H1 (cell line): ENCODE data around the gene TPRG1L. TPM values are rescaled to one million over a fixed set of nuclear protein-coding genes. Genes with fewer than 3 reads are reported as not detected.

ENCODE experiments used
- CTCF ChIA-PET: fragments of 300-600 bp; sonication (Branson Sonifier 250); formaldehyde crosslinking; loops from one replicate; lab custom pipeline; 2021; ENCODE audit not compliant: partially characterized antibody; lab: Charles Lee
- POLR2A ChIA-PET: fragments of 300-600 bp; sonication (Branson Sonifier 250); formaldehyde crosslinking; loops from one replicate; lab custom pipeline; 2021; ENCODE audit warnings: inconsistent platforms; ENCODE audit not compliant: partially characterized antibody; lab: Charles Lee
- DNase-seq, 2 experiments: peaks; one replicate each; pipeline versions ENCODE4 v3.0.0 to v3.0.0-alpha.2; 2010 to 2022; ENCODE audit warnings: low spot score in 2 of 2, low read depth in 1 of 2, mixed read lengths in 1 of 2
- FAIRE-seq: peaks from 2 replicates; lab custom pipeline; 2011; peaks lifted over from hg19 to GRCh38; lab: Jason Lieb, UNC
- H2AFZ ChIP-seq: 2 replicates; pipeline ENCODE4 v1.8.1; 2012; ENCODE audit warnings: low read length, inconsistent platforms
- H2AK5ac ChIP-seq: 2 replicates; pipeline ENCODE4 v1.6.1; 2013; ENCODE audit warnings: low read depth, low read length
- H2BK120ac ChIP-seq: replicated peaks from 2 replicates; pipeline ENCODE3; 2013; ENCODE audit warnings: low read depth, low read length, inconsistent platforms
- H2BK12ac ChIP-seq: 2 replicates; pipeline ENCODE4 v1.6.1; 2013; ENCODE audit warnings: low read depth, low read length
- H2BK15ac ChIP-seq: 2 replicates; pipeline ENCODE4 v1.6.1; 2013; ENCODE audit warnings: low read length
- H2BK20ac ChIP-seq: 2 replicates; pipeline ENCODE4 v1.6.1; 2013; ENCODE audit warnings: low read length
- H2BK5ac ChIP-seq: 2 replicates; pipeline ENCODE4 v1.6.1; 2013; ENCODE audit warnings: low read depth, low read length
- H3K14ac ChIP-seq: 2 replicates; pipeline ENCODE4 v1.6.1; 2013; ENCODE audit warnings: inconsistent platforms; ENCODE audit not compliant: insufficient read length
- H3K18ac ChIP-seq: 2 replicates; pipeline ENCODE4 v1.6.1; 2013; ENCODE audit warnings: low read length; ENCODE audit errors: extremely low read depth
- H3K23ac ChIP-seq: 2 replicates; pipeline ENCODE4 v1.6.1; 2013; ENCODE audit warnings: inconsistent platforms; ENCODE audit not compliant: insufficient read length
- H3K23me2 ChIP-seq: 2 replicates; pipeline ENCODE4 v1.6.1; 2013; ENCODE audit warnings: low read depth, low read length
- H3K27ac ChIP-seq: 2 replicates; pipeline ENCODE4 v1.6.1; 2011; ENCODE audit warnings: low read depth, low read length, inconsistent platforms
- H3K27me3 ChIP-seq, 4 experiments: replicated peaks in 1 of 4; 1 replicate in 1 of 4; 2 replicates in 3 of 4; pipeline versions ENCODE4 v1.6.1 to v1.8.1; 2011 to 2013; ENCODE audit warnings: low read length in 3 of 4, mild to moderate bottlenecking in 3 of 4, inconsistent platforms in 2 of 4, mixed read lengths in 2 of 4, moderate library complexity in 1 of 4; ENCODE audit not compliant: control insufficient read depth in 3 of 4, insufficient read depth in 3 of 4; ENCODE audit errors: extremely low read depth in 1 of 4
- H3K36me3 ChIP-seq, 4 experiments: 2 replicates each; pipeline versions ENCODE4 v1.6.1 to v1.8.1; 2011 to 2013; ENCODE audit warnings: mild to moderate bottlenecking in 4 of 4, low read length in 3 of 4, moderate library complexity in 2 of 4, control low read depth in 1 of 4, inconsistent platforms in 1 of 4; ENCODE audit not compliant: insufficient read depth in 4 of 4, control insufficient read depth in 2 of 4
- H3K4ac ChIP-seq: replicated peaks from 2 replicates; pipeline ENCODE3; 2013; ENCODE audit warnings: low read length, low read depth, mixed read lengths, inconsistent platforms; ENCODE audit not compliant: insufficient read length
- H3K4me1 ChIP-seq, 4 experiments: replicated peaks in 1 of 4; 1 replicate in 1 of 4; 2 replicates in 3 of 4; pipeline versions ENCODE4 v1.6.1 to v1.8.1; 2011 to 2013; ENCODE audit warnings: low read length in 3 of 4, inconsistent platforms in 2 of 4, mixed read lengths in 1 of 4; ENCODE audit not compliant: insufficient read depth in 4 of 4, control insufficient read depth in 3 of 4
- H3K4me2 ChIP-seq, 2 experiments: 2 replicates each; pipeline versions ENCODE4 v1.6.1 to v1.8.1; 2011 to 2013; ENCODE audit warnings: low read depth in 2 of 2, low read length in 2 of 2, control low read depth in 1 of 2, inconsistent platforms in 1 of 2, mild to moderate bottlenecking in 1 of 2; ENCODE audit not compliant: insufficient read depth in 1 of 2
- H3K4me3 ChIP-seq, 4 experiments: fragments of 200-600, 300-600 bp in 1 of 4; sonication (generic), shearing (Covaris generic), sonication (Bioruptor Twin) in 1 of 4; 2 replicates each; pipeline versions ENCODE4 v1.5.1 to v1.8.1; 2011 to 2016; ENCODE audit warnings: low read length in 4 of 4, low read depth in 3 of 4, control low read depth in 2 of 4, inconsistent platforms in 2 of 4, mild to moderate bottlenecking in 2 of 4, mixed read lengths in 1 of 4, moderate library complexity in 1 of 4; ENCODE audit not compliant: insufficient read depth in 2 of 4; ENCODE audit errors: extremely low read depth in 1 of 4
- H3K56ac ChIP-seq: replicated peaks from 2 replicates; pipeline ENCODE3; 2013; ENCODE audit warnings: low read depth, mild to moderate bottlenecking, mixed read lengths, low read length, inconsistent platforms; ENCODE audit not compliant: insufficient read length
- H3K79me1 ChIP-seq: 2 replicates; pipeline ENCODE4 v1.6.1; 2013; ENCODE audit warnings: low read depth, low read length, control low read depth
- H3K79me2 ChIP-seq, 2 experiments: 2 replicates each; pipeline versions ENCODE4 v1.6.1 to v1.8.1; 2012 to 2013; ENCODE audit warnings: low read length in 2 of 2, mild to moderate bottlenecking in 2 of 2, inconsistent platforms in 1 of 2; ENCODE audit not compliant: insufficient read depth in 2 of 2, control insufficient read depth in 1 of 2
- H3K9ac ChIP-seq, 4 experiments: replicated peaks in 1 of 4; 1 replicate in 1 of 4; 2 replicates in 3 of 4; pipeline versions ENCODE4 v1.6.1 to v1.8.1; 2011 to 2013; ENCODE audit warnings: low read depth in 3 of 4, low read length in 3 of 4, control low read depth in 2 of 4, mild to moderate bottlenecking in 2 of 4, moderate library complexity in 2 of 4, inconsistent platforms in 1 of 4; ENCODE audit errors: extremely low read depth in 1 of 4
- H3K9me3 ChIP-seq, 2 experiments: 2 replicates each; pipeline versions ENCODE4 v1.6.1 to v1.8.1; 2012 to 2013; ENCODE audit warnings: mild to moderate bottlenecking in 2 of 2, moderate library complexity in 2 of 2, control low read depth in 1 of 2, inconsistent platforms in 1 of 2, low read depth in 1 of 2, low read length in 1 of 2, mixed read lengths in 1 of 2; ENCODE audit not compliant: insufficient read depth in 2 of 2
- H4K20me1 ChIP-seq, 2 experiments: replicated peaks in 1 of 2; 2 replicates each; pipeline versions ENCODE3 to v1.8.1; 2011 to 2013; ENCODE audit warnings: inconsistent platforms in 2 of 2, low read length in 2 of 2, mild to moderate bottlenecking in 1 of 2; ENCODE audit not compliant: insufficient read depth in 2 of 2, control insufficient read depth in 1 of 2
- H4K5ac ChIP-seq: 2 replicates; pipeline ENCODE4 v1.6.1; 2013; ENCODE audit warnings: low read length, low read depth, mixed read lengths, inconsistent platforms; ENCODE audit not compliant: insufficient read length
- H4K8ac ChIP-seq: 2 replicates; pipeline ENCODE4 v1.8.0; 2013; ENCODE audit warnings: mild to moderate bottlenecking, moderate library complexity, low read length, inconsistent platforms; ENCODE audit not compliant: insufficient read depth; ENCODE audit errors: extremely low read depth
- H4K91ac ChIP-seq: replicated peaks from 2 replicates; pipeline ENCODE3; 2013; ENCODE audit warnings: low read length, mixed read lengths, inconsistent platforms; ENCODE audit not compliant: insufficient read length
- CHD2 ChIP-seq: IDR thresholded peaks from 2 replicates; pipeline ENCODE4 v1.6.1; 2012; ENCODE audit warnings: low read length, improper control_type of control experiment
- RAD21 ChIP-seq, 2 experiments: IDR thresholded peaks in 1 of 2; conservative IDR thresholded peaks in 1 of 2; 2 replicates each; pipeline ENCODE4 v1.6.1; 2011; ENCODE audit warnings: low read depth in 2 of 2, low read length in 2 of 2, improper control_type of control experiment in 1 of 2, inconsistent platforms in 1 of 2, mild to moderate bottlenecking in 1 of 2, moderate library complexity in 1 of 2
- WGBS, 2 experiments: shearing (Covaris generic) in 1 of 2; methylation state at CpG; one replicate each; pipeline versions ENCODE4 v1.1.6 to v1.1.7; 2013 to 2015; ENCODE audit warnings: low lambda C conversion rate in 2 of 2, mixed read lengths in 2 of 2, inconsistent platforms in 1 of 2, low coverage in 1 of 2, missing lambda C conversion rate in 1 of 2; ENCODE audit not compliant: insufficient replicate concordance in 2 of 2, insufficient coverage in 1 of 2, insufficient read length in 1 of 2; ENCODE audit errors: extremely low coverage in 1 of 2, missing lambda C conversion rate in 1 of 2; 5-methylcytosine and 5-hydroxymethylcytosine counted together
- polyA plus RNA-seq, 7 experiments: library from polyadenylated mRNA; depleted of rRNA in 3 of 7; stranded (reverse) in 5 of 7; unstranded in 2 of 7; fragments of >200 nt in 5 of 7; fragments of 200-250 nt in 2 of 7; gene quantifications; 1 replicate in 5 of 7; 2 replicates in 1 of 7; 4 replicates in 1 of 7; pipeline versions ENCODE4 v1.2.1 to v1.2.3, GENCODE V29; 2011 to 2013; ENCODE audit warnings: missing spikeins in 2 of 7, mixed read lengths in 2 of 7
- total RNA-seq: library from RNA; stranded (reverse); fragmentation: NEBNext Ultra II Directional; extraction: Animal tissue kit (Norgen Biotek cat#: 25700); gene quantifications from 2 replicates; pipeline ENCODE4 v1.2.1, GENCODE V29; 2021

The TPRG1L gene
- total and polyA plus RNA-seq, 2 of the 8 experiments (the other 6 are each of a cell fraction or from before 2014, with no cell fraction given) = 21.7 to 22.3 TPM

DNA sequence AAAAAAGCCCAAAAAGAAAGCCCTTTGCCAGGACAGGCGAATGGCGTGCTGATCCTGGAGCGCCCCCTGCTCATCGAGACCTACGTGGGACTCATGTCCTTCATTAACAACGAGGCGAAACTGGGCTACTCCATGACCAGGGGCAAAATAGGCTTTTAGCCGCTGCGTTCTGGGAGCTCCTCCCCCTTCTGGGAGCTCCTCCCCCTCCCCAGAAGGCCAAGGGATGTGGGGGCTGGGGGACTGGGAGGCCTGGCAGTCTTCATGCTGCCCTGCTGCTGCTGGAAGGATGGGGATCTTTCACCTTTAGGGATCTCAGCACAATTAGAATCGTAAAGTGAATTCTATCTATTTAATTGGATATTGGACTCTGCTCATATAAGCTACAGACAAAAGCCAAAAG, 3.6 kb downstream of the TPRG1L start:
- TF ChIP-seq RAD21 (IDR thresholded peaks at IDR 0.05 in 1 of 2, conservative IDR thresholded peaks at IDR 0.05 in 1 of 2; ENCODE audit: low read depth in 2 of 2, low read length in 2 of 2) (0 out of 4 replicates have a peak, but pooled peaks of 1 of the 2 experiments have one; percentile 2), CHD2 (no peak)
- TF ChIP-seq, all 59 proteins: peak for 1
- Histone ChIP-seq H2BK20ac (no peak overlapping the region), H3K4ac (no peak overlapping the region), H2BK120ac (no peak overlapping the region), H4K5ac (no peak overlapping the region), H3K56ac (no peak overlapping the region), H2AFZ (no peak overlapping the region), H3K4me3 (no peak overlapping the region), H3K79me2 (no peaks in the 10 kb centered on the region; a peak in 1 of 4 replicates), H4K8ac (no peak overlapping the region; the same call in 1 of the 2 replicates), H2BK12ac (no peak overlapping the region), H4K91ac (no peak overlapping the region), H2BK5ac (no peak overlapping the region), H3K4me1 (peaks cover 0 to 21% (median 4%) of the 10 kb centered on the region in 4 experiments; a peak in 6 of 7 replicates), H2AK5ac (no peak overlapping the region), H3K23ac (no peak overlapping the region), H3K27me3 (no peaks in the 10 kb centered on the region), H3K4me2 (no peak overlapping the region), H4K20me1 (peaks cover 7% of the 10 kb centered on the region in 2 experiments), H3K14ac (no peak overlapping the region), H3K9ac (no peak overlapping the region), H2BK15ac (no peak overlapping the region), H3K9me3 (no peaks in the 10 kb centered on the region), H3K36me3 (peaks cover 0 to 33% (median 8%) of the 10 kb centered on the region in 4 experiments; a peak in 6 of 8 replicates), H3K27ac (no peak overlapping the region), H3K79me1 (no peaks in the 10 kb centered on the region), H3K18ac (no peak overlapping the region), H3K23me2 (peaks cover 11% of the 10 kb centered on the region)
- WGBS, 2 experiments = 86% methylated on average over 7 of the region's 10 CpGs; no CpG with 5 or more reads in 1 of the 2 experiments
- FAIRE-seq (no peak), DNase-seq (no peak)
- ChIA-PET POLR2A (no interaction called here), CTCF (interaction anchor here (0.8 to 4.8 kb wide), 12 partner anchors 8 to 175 kb away, joined by 3 to 22 read pairs (median 5); no protein-coding TSS in a partner anchor)
